ENCODE results near the gene WWOX.

DNA sequence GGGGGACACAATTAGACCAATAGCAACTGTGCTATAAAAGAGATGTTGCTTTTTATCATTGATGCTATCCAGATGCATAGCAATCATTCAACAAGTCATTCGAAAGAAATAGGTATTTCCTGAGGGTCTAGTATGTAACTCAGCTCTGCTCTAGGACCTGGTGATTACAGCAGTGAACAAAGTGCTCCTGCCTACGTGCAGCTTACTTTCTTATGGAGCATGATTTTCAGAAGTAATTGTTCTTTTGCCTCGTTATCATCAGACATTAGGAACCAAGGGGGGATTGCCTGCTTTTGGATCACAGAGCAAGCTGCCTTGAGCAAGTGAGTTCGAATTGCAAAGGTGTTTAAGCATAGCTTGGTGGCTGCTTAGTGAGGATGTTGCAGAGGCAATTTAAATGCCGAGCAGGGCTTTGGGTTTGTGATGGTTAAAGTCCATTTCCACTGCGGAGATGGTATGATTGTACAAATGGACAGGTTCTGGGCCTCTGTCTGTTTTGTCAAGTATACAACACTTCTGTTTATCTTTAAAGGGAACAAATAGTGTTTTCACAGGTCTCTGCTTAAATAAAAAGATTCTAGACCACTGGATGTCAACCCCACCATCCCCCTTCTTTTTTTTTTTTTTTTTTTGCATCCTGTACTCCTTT, 41.5 kb downstream of the WWOX start:
- TF ChIP-seq EZH2 (IDR thresholded peaks at IDR 0.05; ENCODE audit: borderline replicate concordance, insufficient read depth, low read depth, low read length, poor library complexity, severe bottlenecking), result no peak
- TF ChIP-seq, protein P1, sequence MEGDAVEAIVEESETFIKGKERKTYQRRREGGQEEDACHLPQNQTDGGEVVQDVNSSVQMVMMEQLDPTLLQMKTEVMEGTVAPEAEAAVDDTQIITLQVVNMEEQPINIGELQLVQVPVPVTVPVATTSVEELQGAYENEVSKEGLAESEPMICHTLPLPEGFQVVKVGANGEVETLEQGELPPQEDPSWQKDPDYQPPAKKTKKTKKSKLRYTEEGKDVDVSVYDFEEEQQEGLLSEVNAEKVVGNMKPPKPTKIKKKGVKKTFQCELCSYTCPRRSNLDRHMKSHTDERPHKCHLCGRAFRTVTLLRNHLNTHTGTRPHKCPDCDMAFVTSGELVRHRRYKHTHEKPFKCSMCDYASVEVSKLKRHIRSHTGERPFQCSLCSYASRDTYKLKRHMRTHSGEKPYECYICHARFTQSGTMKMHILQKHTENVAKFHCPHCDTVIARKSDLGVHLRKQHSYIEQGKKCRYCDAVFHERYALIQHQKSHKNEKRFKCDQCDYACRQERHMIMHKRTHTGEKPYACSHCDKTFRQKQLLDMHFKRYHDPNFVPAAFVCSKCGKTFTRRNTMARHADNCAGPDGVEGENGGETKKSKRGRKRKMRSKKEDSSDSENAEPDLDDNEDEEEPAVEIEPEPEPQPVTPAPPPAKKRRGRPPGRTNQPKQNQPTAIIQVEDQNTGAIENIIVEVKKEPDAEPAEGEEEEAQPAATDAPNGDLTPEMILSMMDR (IDR thresholded peaks at IDR 0.05), result no peak
